ENCODE measurements around the gene VIM. TPM values are rescaled to one million over a fixed set of nuclear protein-coding genes. Genes with fewer than 3 reads are reported as not detected.

VIM gene
- total and polyA plus RNA-seq, 2 experiments from 2014 or later: 131 to 228 TPM

- TF ChIP-seq ZNF462 (CRISPR knock-in tag; IDR thresholded peaks at IDR 0.05): no peak
- TF ChIP-seq CTCF (conservative IDR thresholded peaks at IDR 0.05; ENCODE audit: low read depth in 2 of 2): no peak
- no peak for TF ChIP-seq NANOG (IDR thresholded peaks at IDR 0.05; ENCODE audit: borderline replicate concordance)
- TF ChIP-seq ZNF331 (CRISPR knock-in tag; IDR thresholded peaks at IDR 0.05; ENCODE audit: low read depth): no peak
- no peak for TF ChIP-seq ZNF114 (CRISPR knock-in tag; IDR thresholded peaks at IDR 0.05)
- no peak for TF ChIP-seq EZH2 (IDR thresholded peaks at IDR 0.05; ENCODE audit: low read depth, unreplicated experiment)
- TF ChIP-seq ETS1 (IDR thresholded peaks at IDR 0.05): no peak
- no peak for TF ChIP-seq EZH2phosphoT487 (IDR thresholded peaks at IDR 0.05; ENCODE audit: unreplicated experiment)
Measured at GRCh38 chr10:17282311-17282710, 54.3 kb downstream of the VIM start (continued).
